ENCODE results near the gene ACTR1B. TPM values are rescaled to one million over a fixed set of nuclear protein-coding genes. Genes with fewer than 3 reads are reported as not detected.

Gene ACTR1B
- total RNA-seq, 1 experiment from 2014 or later = 58.2 TPM

DNA sequence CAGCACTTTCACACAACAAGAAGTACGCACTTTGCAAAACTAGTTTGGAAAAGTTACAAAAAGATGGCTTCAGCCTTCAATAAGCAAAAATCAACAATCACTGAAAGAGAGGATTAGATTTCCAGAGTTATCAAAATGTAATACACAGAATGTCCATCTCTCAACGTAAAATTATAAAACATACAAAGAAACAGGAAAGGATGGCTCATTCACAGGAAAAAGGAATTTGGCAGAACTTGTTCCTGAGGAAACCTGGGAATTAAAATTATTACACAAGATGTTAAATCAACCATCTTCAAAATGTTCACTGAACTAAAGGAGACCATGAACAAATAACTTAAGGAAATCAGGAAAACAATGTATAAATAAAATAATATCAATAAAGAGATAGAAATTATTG, 13.6 kb upstream of the ACTR1B start:
- Mint-ChIP-seq H3K4me3 (no peak overlapping the region), H3K4me1 (peaks cover 21% of the 10 kb centered on the region), H3K27ac (no peak overlapping the region), H3K9me3 (peaks cover 30% of the 10 kb centered on the region), H3K36me3 (peaks cover 20% of the 10 kb centered on the region), H3K27me3 (ENCODE audit: low read depth) (no peaks in the 10 kb centered on the region; the same call in 1 of the 2 replicates)
- ChIA-PET CTCF (interaction anchor here (0.9 kb wide), 1 partner anchor 71 kb away, joined by 4 read pairs; no protein-coding TSS in a partner anchor), POLR2A (no interaction called here)
- no peak for TF ChIP-seq E2F1 (CRISPR knock-in tag; IDR thresholded peaks at IDR 0.05)
- no peak for TF ChIP-seq IRF2 (CRISPR knock-in tag; IDR thresholded peaks at IDR 0.05; ENCODE audit: borderline replicate concordance, low read depth)
- TF ChIP-seq PREB (CRISPR knock-in tag; IDR thresholded peaks at IDR 0.05; ENCODE audit: borderline replicate concordance) = no peak
- TF ChIP-seq MXD4 (CRISPR knock-in tag; IDR thresholded peaks at IDR 0.05; ENCODE audit: borderline replicate concordance) = no peak
- TF ChIP-seq MLX (CRISPR knock-in tag; IDR thresholded peaks at IDR 0.05) = no peak
- no peak for TF ChIP-seq SMAD4 (CRISPR knock-in tag; IDR thresholded peaks at IDR 0.05)
- no peak for TF ChIP-seq ZNF263 (CRISPR knock-in tag; IDR thresholded peaks at IDR 0.05; ENCODE audit: low read depth)
- no peak for TF ChIP-seq NR3C1 (CRISPR knock-in tag; conservative IDR thresholded peaks at IDR 0.05; ENCODE audit: low read depth)
- no peak for TF ChIP-seq EMX1 (CRISPR knock-in tag; IDR thresholded peaks at IDR 0.05)
- no peak for TF ChIP-seq ESRRA (CRISPR knock-in tag; IDR thresholded peaks at IDR 0.05; ENCODE audit: borderline replicate concordance)
- no peak for TF ChIP-seq ZNF423 (CRISPR knock-in tag; IDR thresholded peaks at IDR 0.05)
- TF ChIP-seq, protein P1, sequence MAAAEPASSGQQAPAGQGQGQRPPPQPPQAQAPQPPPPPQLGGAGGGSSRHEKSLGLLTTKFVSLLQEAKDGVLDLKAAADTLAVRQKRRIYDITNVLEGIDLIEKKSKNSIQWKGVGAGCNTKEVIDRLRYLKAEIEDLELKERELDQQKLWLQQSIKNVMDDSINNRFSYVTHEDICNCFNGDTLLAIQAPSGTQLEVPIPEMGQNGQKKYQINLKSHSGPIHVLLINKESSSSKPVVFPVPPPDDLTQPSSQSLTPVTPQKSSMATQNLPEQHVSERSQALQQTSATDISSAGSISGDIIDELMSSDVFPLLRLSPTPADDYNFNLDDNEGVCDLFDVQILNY (CRISPR knock-in tag; IDR thresholded peaks at IDR 0.05) = no peak
- no peak for TF ChIP-seq ATF1 (CRISPR knock-in tag; IDR thresholded peaks at IDR 0.05)
- TF ChIP-seq TP53 (CRISPR knock-in tag; IDR thresholded peaks at IDR 0.05) = no peak
- TF ChIP-seq RORB (CRISPR knock-in tag; IDR thresholded peaks at IDR 0.05) = no peak
- TF ChIP-seq ZNF219 (CRISPR knock-in tag; IDR thresholded peaks at IDR 0.05; ENCODE audit: borderline replicate concordance) = no peak
- no peak for DNase-seq (ENCODE audit: low spot score)
- no peak for ATAC-seq

- DNase-seq (ENCODE audit: low spot score) (no peak), ATAC-seq (no peak)
- Mint-ChIP-seq H3K27me3 (ENCODE audit: low read depth) (no peaks in the 10 kb centered on the region; the same call in 1 of the 2 replicates), H3K27ac (no peak overlapping the region), H3K4me3 (no peak overlapping the region), H3K36me3 (peaks cover 20% of the 10 kb centered on the region), H3K9me3 (peaks cover 21% of the 10 kb centered on the region), H3K4me1 (peaks cover 21% of the 10 kb centered on the region)
- POLR2A ChIA-PET = interaction anchor here (0.6 kb wide), 1 partner anchor 10 kb away, joined by 6 read pairs; no protein-coding TSS in a partner anchor
- CTCF ChIA-PET = interaction anchor here (0.9 to 1.7 kb wide), 2 partner anchors 21 to 72 kb away, joined by 4 read pairs; no protein-coding TSS in a partner anchor
- TF ChIP-seq IRF2 (CRISPR knock-in tag; IDR thresholded peaks at IDR 0.05; ENCODE audit: borderline replicate concordance, low read depth) (no peak), MXD4 (CRISPR knock-in tag; IDR thresholded peaks at IDR 0.05; ENCODE audit: borderline replicate concordance) (no peak), ZNF263 (CRISPR knock-in tag; IDR thresholded peaks at IDR 0.05; ENCODE audit: low read depth) (no peak), NR2C2 (CRISPR knock-in tag; IDR thresholded peaks at IDR 0.05) (no peak), SOX15 (CRISPR knock-in tag; IDR thresholded peaks at IDR 0.05) (no peak), ATF1 (CRISPR knock-in tag; IDR thresholded peaks at IDR 0.05) (no peak), ATF3 (CRISPR knock-in tag; conservative IDR thresholded peaks at IDR 0.05) (no peak), ZNF281 (CRISPR knock-in tag; IDR thresholded peaks at IDR 0.05) (no peak), PRRX2 (CRISPR knock-in tag; IDR thresholded peaks at IDR 0.05) (no peak), MLX (CRISPR knock-in tag; IDR thresholded peaks at IDR 0.05) (no peak), ZNF512 (CRISPR knock-in tag; IDR thresholded peaks at IDR 0.05; ENCODE audit: borderline replicate concordance) (no peak)
- TF ChIP-seq, protein P2, sequence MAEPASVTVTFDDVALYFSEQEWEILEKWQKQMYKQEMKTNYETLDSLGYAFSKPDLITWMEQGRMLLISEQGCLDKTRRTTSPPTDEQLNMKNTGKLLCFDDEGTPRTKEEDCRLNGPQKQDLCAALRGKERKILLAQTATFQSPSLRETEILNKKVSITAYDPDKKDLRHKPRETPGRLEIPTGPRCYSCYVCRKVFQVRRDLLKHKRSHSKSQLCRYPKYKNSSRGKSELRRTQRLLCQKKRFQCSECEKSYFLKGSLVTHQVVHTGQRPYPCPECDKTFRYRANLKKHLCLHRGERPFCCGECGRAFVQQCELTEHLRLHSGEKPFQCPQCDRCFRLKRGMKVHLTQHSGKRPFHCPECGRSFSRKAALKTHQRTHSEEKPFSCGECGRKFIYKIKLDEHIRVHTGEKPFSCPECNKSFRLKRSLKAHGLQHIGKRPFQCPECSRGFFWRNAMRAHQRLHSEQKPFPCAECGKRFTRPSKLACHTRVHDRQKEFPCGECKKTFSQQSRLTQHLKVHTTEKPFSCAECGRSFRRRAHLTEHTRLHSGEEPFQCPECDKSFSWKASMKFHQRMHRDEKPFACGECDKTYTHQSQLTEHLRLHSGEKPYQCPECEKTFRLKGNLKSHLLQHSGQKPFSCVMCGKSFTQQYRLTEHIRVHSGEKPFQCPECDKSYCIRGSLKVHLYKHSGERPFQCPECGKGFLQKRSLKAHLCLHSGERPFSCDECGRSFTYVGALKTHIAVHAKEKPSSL (CRISPR knock-in tag; conservative IDR thresholded peaks at IDR 0.05) = no peak
These were observed 12.8 kb upstream of the ACTR1B start for GRCh38 chr2:97676620-97677019.

All from WTC11 (cell line).